ENCODE measurements around the gene PRR23E.

The PRR23E gene

DNA sequence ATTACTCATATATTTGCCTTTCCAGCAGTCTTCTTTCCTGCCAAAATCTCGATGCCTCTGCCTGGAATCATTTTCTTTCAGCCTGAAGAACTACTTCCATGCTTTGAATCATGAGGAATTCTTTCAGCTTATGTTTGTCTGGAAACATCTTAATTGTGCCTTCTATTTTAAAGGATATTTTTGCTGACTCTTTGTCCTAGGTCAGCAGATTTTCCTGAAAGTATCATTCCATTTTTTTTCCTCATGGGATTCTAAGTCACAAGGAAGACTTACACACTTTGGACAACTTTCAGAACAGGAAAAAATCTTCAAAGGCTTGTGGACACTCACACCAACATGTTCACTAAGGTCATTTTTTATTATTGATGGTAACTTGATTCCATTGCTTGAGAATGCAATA, 10.1 kb downstream of the PRR23E start:
- Histone ChIP-seq H3K4me1 (ENCODE audit: control insufficient read depth, insufficient read depth, low read length) (no peaks in the 10 kb centered on the region), H3K9me3 (ENCODE audit: control insufficient read depth, insufficient read depth, low read length) (no peaks in the 10 kb centered on the region), H3K27me3 (ENCODE audit: control insufficient read depth, insufficient read depth, low read length) (no peaks in the 10 kb centered on the region), H3K27ac (ENCODE audit: low read depth, low read length) (no peak overlapping the region), H3K36me3 (ENCODE audit: control insufficient read depth, insufficient read depth, low read length) (no peaks in the 10 kb centered on the region), H3K4me3 (ENCODE audit: low read depth, low read length) (no peak overlapping the region), H3K9ac (ENCODE audit: low read depth, low read length) (no peak overlapping the region)

DNA sequence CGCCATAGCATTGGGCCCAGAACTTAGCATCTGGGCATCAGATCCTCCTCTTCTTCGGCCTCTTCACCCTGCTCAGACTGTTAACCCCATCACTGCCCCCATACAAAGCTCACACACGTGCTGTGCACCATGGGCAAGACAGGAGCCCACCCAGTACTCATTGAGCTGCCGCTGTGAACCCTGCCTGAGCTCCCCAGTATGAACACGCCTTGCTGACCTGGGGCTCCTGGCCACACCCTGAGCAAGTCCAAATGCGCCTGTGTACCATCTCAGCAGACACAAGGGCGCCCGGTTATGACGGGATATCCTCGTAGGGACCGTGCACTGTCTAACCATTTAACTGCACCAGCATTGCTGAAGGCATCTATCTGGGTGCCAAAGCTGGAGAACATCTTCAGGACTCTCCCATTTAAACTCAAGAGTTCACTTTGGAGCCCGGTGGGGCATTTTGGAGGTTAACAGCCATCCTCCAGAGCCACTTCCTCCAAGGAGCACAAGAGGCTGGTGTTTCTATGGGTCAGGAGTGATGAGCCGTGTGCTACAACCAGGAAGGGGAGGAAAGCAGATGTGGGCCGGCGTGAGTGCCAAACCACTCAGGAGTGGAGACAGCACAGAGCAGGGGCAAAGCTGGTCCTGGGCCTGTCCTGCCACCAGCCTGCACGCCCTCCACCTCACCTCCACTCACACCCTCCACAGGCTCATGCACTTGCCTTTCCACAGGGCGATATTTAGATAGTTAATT, 12.1 kb downstream of the PRR23E start:
- no peak overlapping the region for H3K4me3 ChIP-seq (ENCODE audit: low read depth, low read length)
- no peak overlapping the region for H3K27ac ChIP-seq (ENCODE audit: low read depth, low read length)
- H3K36me3 ChIP-seq (ENCODE audit: control insufficient read depth, insufficient read depth, low read length) = no peaks in the 10 kb centered on the region
- no peaks in the 10 kb centered on the region for H3K9me3 ChIP-seq (ENCODE audit: control insufficient read depth, insufficient read depth, low read length)
- no peaks in the 10 kb centered on the region for H3K27me3 ChIP-seq (ENCODE audit: control insufficient read depth, insufficient read depth, low read length)
- H3K9ac ChIP-seq (ENCODE audit: low read depth, low read length) = no peak overlapping the region
- no peaks in the 10 kb centered on the region; the same call in 1 of the 2 replicates for H3K4me1 ChIP-seq (ENCODE audit: control insufficient read depth, insufficient read depth, low read length)

DNA sequence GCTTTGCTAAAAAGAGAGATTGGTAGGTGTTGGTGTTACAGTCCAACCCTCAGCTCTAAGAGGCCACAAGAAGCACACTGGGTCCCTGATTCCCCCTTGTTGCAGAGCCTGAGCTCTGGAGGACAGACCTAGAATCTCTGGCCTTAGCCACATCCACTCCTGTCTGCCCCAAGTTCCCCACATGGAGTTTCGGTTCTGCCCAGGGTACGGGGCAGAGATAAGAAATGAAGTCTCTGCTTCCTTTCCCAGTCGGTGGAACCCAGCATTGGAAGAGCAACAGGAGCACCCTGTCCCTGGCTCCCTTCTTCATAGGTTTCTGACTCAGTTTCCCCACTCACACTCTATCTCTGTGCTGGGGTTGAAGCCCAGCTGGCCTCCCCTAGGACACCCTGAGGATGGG, 13.2 kb downstream of the PRR23E start:
- Histone ChIP-seq H3K27ac (ENCODE audit: low read depth, low read length) (no peak overlapping the region), H3K4me3 (ENCODE audit: low read depth, low read length) (no peak overlapping the region), H3K27me3 (ENCODE audit: control insufficient read depth, insufficient read depth, low read length) (no peaks in the 10 kb centered on the region), H3K36me3 (ENCODE audit: control insufficient read depth, insufficient read depth, low read length) (no peaks in the 10 kb centered on the region), H3K4me1 (ENCODE audit: control insufficient read depth, insufficient read depth, low read length) (no peaks in the 10 kb centered on the region; the same call in 1 of the 2 replicates), H3K9ac (ENCODE audit: low read depth, low read length) (no peak overlapping the region), H3K9me3 (ENCODE audit: control insufficient read depth, insufficient read depth, low read length) (no peaks in the 10 kb centered on the region)

DNA sequence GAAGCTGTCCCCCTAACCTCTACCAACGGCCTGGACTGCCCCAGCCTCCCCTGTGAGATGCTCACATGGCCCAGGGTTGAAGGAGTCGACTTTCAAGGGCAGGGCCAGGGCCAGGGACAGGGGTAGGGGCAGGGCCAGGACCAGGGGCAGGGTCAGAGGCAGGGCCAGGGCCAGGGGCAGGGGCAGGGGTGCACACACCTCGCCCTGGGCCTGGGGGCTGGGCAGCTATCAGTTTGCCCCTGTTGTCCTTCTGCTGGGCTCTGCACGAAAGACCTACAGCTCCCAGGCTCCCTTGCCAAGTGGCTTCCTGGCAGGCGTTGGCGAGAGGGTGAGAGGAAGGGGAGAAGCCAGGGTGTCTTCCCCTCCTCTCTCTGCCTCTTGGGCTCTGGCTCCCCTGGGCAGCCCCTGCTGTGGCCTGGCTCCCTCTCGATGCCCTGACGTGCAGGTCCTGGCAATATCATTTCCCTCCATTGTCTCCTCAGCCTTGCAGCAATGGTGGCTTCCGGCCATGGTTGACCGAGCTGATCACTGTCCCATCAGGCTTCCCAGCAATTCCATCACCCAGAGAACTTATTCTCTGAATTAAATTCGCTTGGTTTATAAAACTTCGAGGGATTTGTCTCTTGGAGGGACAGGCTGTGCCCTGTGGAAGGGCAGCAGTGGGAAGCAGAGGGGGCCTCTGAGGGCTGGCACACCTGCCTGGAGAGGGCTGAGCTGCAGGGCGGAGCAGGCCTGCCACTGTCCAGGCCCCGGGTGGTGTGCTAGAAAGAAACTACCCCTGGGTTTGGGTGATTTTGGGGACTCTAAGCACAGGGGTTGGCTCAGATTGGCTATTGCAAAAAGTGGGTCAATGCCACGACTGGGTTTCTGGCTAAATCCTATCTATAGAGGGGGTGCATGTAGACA, 13.9 kb downstream of the PRR23E start:
- H3K27me3 ChIP-seq (ENCODE audit: control insufficient read depth, insufficient read depth, low read length) = no peaks in the 10 kb centered on the region
- H3K9me3 ChIP-seq (ENCODE audit: control insufficient read depth, insufficient read depth, low read length) = no peaks in the 10 kb centered on the region
- H3K27ac ChIP-seq (ENCODE audit: low read depth, low read length) = no peak overlapping the region
- no peaks in the 10 kb centered on the region for H3K36me3 ChIP-seq (ENCODE audit: control insufficient read depth, insufficient read depth, low read length)
- no peak overlapping the region for H3K4me3 ChIP-seq (ENCODE audit: low read depth, low read length)
- H3K9ac ChIP-seq (ENCODE audit: low read depth, low read length) = no peak overlapping the region
- H3K4me1 ChIP-seq (ENCODE audit: control insufficient read depth, insufficient read depth, low read length) = no peaks in the 10 kb centered on the region; the same call in 1 of the 2 replicates

DNA sequence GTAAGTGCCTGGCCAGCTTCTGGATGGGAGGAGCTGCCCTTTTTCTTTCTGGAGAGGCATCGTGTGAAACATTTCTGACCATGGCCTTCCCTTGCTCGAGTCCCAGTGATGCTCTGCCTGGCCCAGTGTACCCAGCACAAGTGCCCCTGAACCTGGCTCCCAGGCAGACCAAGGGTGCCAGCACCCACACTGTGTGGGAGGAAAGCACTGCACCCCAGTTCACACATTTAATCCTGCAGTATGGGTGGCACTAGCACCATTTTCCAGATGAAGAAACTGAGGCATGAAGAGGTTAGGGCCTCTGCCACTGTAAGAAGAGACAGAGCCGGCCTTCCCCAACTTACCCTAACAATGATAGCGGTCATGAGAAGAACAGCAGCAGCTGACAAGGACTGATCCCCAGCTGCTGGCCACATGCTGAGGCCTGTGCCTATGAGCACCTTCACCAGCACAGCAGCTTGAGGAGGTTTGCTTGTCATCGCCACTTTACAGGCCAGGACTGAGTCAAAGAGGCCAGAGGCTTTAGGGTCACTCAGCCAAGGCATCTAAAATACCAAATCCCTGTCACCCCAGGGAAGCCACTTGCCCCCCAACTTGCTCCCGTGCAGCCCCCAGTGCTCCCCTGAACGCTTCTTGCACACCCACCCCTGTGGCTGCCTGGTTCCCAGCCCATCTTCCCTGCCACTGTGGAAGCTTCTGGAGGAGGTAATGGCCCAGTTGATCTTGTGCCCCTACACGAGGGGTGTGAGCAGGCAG, 15.0 kb downstream of the PRR23E start:
- Histone ChIP-seq H3K27me3 (ENCODE audit: control insufficient read depth, insufficient read depth, low read length) (no peaks in the 10 kb centered on the region), H3K36me3 (ENCODE audit: control insufficient read depth, insufficient read depth, low read length) (no peaks in the 10 kb centered on the region), H3K27ac (ENCODE audit: low read depth, low read length) (no peak overlapping the region), H3K4me1 (ENCODE audit: control insufficient read depth, insufficient read depth, low read length) (no peaks in the 10 kb centered on the region; the same call in 1 of the 2 replicates), H3K9ac (ENCODE audit: low read depth, low read length) (no peak overlapping the region), H3K9me3 (ENCODE audit: control insufficient read depth, insufficient read depth, low read length) (no peaks in the 10 kb centered on the region), H3K4me3 (ENCODE audit: low read depth, low read length) (no peak overlapping the region)

DNA sequence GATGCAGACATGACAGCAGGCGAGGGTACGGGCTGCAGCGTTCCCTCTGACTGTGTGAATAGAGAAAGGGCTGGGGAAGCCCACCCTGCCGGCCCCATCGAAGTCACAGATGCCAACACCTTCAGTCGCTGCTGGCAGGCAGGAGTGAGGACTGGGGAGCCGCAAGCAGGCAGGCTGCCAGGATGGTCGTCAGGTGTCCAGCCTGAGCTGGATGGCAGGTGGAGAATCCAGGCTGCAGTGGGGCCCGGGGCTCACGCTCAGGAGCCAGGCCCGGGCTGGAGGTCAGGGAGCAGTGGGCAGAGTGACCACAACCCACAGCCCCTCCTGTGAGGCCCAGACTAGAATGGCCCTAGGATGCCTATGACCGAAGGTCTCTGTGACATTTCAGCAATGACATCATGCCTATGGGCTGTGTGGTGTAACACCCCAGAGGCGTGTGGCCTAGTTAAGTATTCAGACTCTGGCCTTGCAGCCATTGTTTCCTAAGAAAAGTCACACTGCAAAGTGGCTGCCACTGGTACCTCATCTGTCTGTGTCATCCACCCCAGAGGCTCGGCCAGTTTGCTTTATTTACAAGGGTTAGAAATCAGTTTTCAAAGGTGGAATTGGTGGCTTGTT, 15.7 kb downstream of the PRR23E start:
- Histone ChIP-seq H3K27ac (ENCODE audit: low read depth, low read length) (no peak overlapping the region), H3K4me1 (ENCODE audit: control insufficient read depth, insufficient read depth, low read length) (no peaks in the 10 kb centered on the region; the same call in 1 of the 2 replicates), H3K9me3 (ENCODE audit: control insufficient read depth, insufficient read depth, low read length) (no peaks in the 10 kb centered on the region), H3K36me3 (ENCODE audit: control insufficient read depth, insufficient read depth, low read length) (no peaks in the 10 kb centered on the region), H3K4me3 (ENCODE audit: low read depth, low read length) (no peak overlapping the region), H3K9ac (ENCODE audit: low read depth, low read length) (no peak overlapping the region), H3K27me3 (ENCODE audit: control insufficient read depth, insufficient read depth, low read length) (no peaks in the 10 kb centered on the region)

DNA sequence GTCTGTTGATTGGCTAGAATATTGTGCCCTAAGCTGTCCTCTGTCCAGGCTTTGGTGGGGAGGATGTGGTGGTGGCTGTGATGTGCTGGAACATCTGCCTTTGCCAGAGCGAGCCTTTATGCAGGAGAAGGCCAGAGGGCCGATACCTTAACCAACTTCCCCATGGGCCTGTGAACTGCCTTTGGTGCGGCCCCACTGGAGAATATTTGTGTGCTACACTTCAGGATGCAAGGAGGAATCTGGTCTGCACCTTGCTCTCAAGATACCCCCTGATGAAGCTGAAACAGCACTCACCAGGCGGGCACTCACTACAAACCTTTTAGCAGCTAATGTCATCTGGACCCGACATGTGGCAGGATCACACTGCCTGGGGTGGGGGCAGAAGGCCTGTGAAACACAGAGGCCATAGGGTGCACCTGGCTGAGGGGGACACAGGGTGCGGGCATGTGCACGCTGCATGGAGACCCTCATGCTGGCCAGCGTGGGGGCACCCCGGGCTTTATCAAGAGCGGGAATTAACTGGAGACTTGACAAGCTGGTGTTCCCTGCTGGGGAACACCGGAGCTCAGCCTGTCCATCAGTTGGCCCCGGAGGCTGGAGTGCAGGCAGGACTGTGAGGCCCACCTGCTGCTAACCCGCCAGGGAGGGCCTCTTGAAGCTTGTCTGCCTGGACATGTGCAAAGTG, 16.4 kb downstream of the PRR23E start:
- Histone ChIP-seq H3K9ac (ENCODE audit: low read depth, low read length) (no peak overlapping the region), H3K4me1 (ENCODE audit: control insufficient read depth, insufficient read depth, low read length) (no peaks in the 10 kb centered on the region; the same call in 1 of the 2 replicates), H3K4me3 (ENCODE audit: low read depth, low read length) (no peak overlapping the region), H3K27ac (ENCODE audit: low read depth, low read length) (no peak overlapping the region), H3K36me3 (ENCODE audit: control insufficient read depth, insufficient read depth, low read length) (no peaks in the 10 kb centered on the region), H3K27me3 (ENCODE audit: control insufficient read depth, insufficient read depth, low read length) (no peaks in the 10 kb centered on the region), H3K9me3 (ENCODE audit: control insufficient read depth, insufficient read depth, low read length) (no peaks in the 10 kb centered on the region)

DNA sequence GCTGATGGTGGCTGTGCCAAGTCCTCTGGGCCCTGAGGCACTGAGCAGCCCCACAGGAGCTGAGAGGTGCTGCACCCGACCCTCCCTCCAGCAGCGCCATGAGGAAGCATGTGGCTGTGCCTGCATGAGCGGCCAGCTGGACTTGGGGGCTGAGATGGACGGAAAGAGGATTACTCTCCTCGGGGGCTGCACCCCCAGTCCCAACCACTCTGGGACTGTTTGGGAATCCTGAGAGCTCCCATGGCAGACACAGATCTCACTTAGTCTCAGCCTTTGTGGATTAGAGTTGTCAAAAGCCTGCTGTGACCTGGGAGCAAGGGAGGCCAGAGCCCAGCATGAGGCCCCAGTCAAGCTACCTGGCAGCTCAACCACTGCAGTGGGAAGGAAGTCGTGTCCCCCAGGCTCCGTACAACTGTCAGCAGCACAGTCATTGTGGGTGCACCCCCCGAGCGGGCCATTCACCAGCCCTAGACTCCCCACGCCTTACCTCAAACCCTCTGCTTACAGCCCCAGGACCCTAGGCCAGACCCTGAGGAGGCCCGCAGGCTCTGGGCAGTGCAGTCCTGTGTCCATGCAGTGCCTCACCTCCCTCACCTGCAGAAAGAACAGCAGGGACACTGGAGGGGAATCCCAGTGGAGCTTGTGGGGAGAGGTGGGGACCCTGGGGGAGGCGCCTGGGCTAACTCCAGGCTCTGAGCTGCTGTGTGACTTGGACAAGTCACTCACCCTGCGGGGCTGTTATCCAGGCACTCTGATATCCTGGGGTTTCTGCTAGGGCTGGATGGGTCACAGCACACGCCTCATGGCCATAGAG, 17.1 kb downstream of the PRR23E start:
- H3K9me3 ChIP-seq (ENCODE audit: control insufficient read depth, insufficient read depth, low read length) = no peaks in the 10 kb centered on the region
- no peak overlapping the region for H3K4me3 ChIP-seq (ENCODE audit: low read depth, low read length)
- no peaks in the 10 kb centered on the region; the same call in 1 of the 2 replicates for H3K4me1 ChIP-seq (ENCODE audit: control insufficient read depth, insufficient read depth, low read length)
- no peaks in the 10 kb centered on the region for H3K27me3 ChIP-seq (ENCODE audit: control insufficient read depth, insufficient read depth, low read length)
- no peaks in the 10 kb centered on the region for H3K36me3 ChIP-seq (ENCODE audit: control insufficient read depth, insufficient read depth, low read length)
- no peak overlapping the region for H3K9ac ChIP-seq (ENCODE audit: low read depth, low read length)
- no peak overlapping the region for H3K27ac ChIP-seq (ENCODE audit: low read depth, low read length)

DNA sequence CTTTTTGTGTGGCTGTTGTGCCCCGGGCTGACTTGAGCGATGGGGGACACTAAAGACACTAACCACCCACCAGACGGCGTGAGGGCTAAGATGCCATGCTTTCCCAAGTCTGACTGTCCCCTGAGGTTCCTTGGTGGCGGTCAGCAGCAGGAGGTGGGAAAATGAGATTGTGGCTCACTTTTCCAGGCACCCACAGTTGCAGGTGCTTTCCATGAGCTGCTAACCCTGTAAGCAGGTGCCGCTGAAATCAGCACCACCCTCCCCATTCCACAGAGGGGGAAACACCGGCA, 17.7 kb downstream of the PRR23E start:
- no peak overlapping the region for H3K4me3 ChIP-seq (ENCODE audit: low read depth, low read length)
- no peaks in the 10 kb centered on the region; the same call in 1 of the 2 replicates for H3K4me1 ChIP-seq (ENCODE audit: control insufficient read depth, insufficient read depth, low read length)
- H3K9me3 ChIP-seq (ENCODE audit: control insufficient read depth, insufficient read depth, low read length) = no peaks in the 10 kb centered on the region
- H3K36me3 ChIP-seq (ENCODE audit: control insufficient read depth, insufficient read depth, low read length) = no peaks in the 10 kb centered on the region
- H3K27ac ChIP-seq (ENCODE audit: low read depth, low read length) = no peak overlapping the region
- no peak overlapping the region for H3K9ac ChIP-seq (ENCODE audit: low read depth, low read length)
- no peaks in the 10 kb centered on the region for H3K27me3 ChIP-seq (ENCODE audit: control insufficient read depth, insufficient read depth, low read length)
